GM12892 (cell line): Measurements from ENCODE around the gene ETS2.

Experiments
- POLR2A ChIP-seq: IDR thresholded peaks from 2 replicates; pipeline ENCODE4 v1.6.1; 2011; ENCODE audit warnings: low read depth, low read length, control low read depth
- POLR2AphosphoS5 ChIP-seq: IDR thresholded peaks from 2 replicates; pipeline ENCODE4 v1.6.1; 2011; ENCODE audit warnings: low read depth, low read length, control low read depth

DNA sequence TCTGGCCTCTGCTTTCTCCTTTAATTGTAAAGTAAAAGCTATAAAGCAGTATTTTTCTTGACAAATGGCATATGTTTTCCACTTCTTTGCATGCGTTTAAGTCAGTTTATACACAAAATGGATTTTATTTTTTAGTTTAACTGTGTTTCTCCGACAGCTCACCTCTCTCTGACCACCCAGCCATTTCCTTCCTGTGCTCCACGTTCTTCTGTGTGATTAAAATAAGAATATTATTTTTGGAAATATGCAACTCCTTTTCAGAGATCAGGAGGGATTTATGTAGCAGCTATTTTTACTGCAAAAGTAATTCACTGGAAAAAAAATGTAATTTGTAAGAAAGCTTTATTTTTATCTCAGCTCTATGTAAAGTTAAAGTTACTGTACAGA is 18.0 kb downstream of the ETS2 start:
- no peak for TF ChIP-seq POLR2A
- no peak for TF ChIP-seq POLR2AphosphoS5
